HG03521 (cell line): ENCODE data around the gene GVQW3.

Source experiments
- ATAC-seq: cut with Tn5 transposase; IDR thresholded peaks from one replicate; pipeline ENCODE4 v1.9.1; 2021; ENCODE audit warnings: mild to moderate bottlenecking, moderate library complexity; ENCODE audit not compliant: unreplicated experiment

Gene GVQW3

DNA sequence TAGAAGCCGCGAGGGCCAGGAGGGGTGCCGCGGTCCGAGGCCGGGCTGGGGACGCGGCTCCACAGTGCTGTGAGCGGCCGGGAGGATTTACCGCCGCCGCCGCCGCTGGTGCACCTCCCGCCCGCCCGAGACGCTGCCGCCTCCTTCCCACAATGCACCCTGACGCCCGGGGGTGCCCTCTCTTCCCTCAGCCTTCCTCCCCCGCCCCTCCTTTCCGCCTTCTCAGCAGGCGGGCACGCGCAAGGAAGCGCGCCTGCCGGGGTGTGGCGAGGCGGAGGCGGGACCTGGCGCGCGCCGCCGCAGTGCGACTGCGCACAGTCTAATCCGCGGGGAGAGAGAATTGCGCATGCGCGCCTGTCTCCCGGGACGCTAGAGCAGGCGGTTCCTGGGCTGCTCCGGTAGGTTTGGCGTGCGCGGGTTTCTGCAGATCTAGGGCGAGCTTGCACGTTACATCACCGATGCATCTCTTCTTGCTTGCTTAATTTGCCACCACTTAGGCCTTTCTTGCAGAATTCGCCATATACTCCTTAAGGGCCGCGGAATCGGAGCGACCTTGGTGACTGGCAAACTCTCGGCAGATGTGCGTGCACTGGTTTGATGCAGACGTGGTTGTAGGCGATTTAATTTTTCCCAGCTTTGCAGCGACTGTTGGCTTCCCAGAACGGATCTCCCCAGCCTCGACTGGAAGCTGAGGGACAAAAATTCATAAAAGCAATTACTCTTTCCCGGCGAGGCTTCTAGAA lies at the start of gene GVQW3, which contains the start of gene THAP12:
Gene GVQW3 (plus strand): TSS at position 347 of the 743 bp plus-strand sequence. CDS start 506 bp downstream, outside the sequence.
Gene THAP12 (minus strand): TSS at position 156 of the 743 bp plus-strand sequence. CDS start 296 bp downstream, outside the sequence.
- ATAC-seq: peak; percentile 77

GRCh38 chr11:76334826-76335389 lies 46.2 kb upstream of the GVQW3 start:
- ATAC-seq: no peak

DNA sequence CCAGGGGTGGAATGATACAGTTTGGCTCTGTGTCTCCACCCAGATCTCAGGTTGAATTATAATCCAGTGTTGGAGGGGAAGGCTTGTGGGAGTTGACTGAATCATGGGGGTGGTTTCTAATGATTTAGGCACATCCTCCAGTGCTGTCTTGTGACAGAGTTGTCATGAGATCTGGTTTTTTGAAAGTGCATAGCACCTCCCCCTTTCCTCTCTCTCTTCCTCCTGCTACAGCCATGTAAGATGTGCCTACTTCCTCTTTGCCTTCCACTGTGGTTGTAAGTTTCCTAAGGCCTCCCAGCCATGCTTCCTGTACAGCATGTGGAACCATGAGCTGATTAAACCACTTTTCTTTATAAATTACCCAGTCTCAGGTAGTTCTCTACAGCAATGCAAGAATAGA lies 45.3 kb upstream of the GVQW3 start:
- no peak for ATAC-seq

- ATAC-seq: no peak
These were observed 44.5 kb upstream of the GVQW3 start for GRCh38 chr11:76336597-76336996.

GRCh38 chr11:76337469-76337868 lies 43.7 kb upstream of the GVQW3 start:
- no peak for ATAC-seq

DNA sequence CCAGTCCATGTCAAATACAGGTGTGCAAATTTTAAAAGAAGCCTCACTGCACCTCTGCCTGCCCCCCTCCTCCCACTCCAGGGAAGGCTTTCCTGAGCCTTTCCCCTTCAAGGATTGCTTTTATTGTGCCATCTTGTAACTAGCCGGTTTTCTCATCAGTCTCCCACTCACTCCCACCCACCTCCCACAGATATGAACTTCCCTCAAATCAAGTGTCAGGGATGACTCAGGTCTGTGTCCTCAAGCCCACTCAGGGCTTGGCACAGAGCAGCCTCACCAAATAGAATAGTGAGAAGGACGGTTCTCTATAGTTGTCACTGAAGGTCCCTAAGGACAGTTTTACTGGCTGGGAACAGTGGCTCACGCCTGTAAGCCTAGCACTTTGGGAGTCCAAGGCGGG lies 43.2 kb upstream of the GVQW3 start:
- ATAC-seq: no peak

- ATAC-seq: no peak
These were observed 41.9 kb upstream of the GVQW3 start for GRCh38 chr11:76339221-76339620.

DNA sequence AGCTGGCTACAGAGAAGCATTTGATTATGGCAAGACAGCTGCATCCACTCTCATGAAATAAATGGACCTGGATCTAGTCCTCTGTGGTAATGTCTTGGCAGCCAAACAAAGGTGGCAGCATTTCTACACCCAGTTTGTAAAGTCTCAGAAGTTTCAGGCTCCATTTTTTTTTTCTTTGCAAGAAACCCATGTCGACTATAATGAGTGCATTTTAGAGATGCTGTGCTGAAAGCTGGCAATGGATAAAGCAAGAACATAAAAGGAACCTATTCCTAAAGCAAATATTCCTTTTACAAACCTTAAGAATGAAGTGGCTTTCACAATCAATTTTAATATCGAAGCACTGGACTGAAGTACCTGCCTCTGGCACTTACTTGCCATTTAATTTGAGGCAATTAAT lies 33.7 kb upstream of the GVQW3 start:
- ATAC-seq: no peak

DNA sequence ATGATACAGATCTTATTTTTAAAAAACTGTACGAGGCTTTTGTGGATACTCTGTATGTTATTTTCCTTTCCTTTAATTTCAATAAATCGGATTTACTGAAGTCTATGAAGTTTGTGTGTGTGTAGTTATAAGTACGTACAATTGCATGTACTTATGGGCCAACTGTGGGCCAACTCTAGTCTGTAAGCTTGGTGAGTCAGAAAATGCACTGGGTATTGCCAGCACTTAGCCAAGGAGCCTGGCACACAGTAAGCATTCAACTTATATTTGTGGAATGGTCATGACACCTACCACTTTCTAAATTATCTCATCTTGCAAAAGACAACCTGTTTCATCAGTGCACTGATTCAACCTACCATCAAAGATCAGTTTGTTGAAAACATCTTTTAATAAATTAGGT lies 32.8 kb upstream of the GVQW3 start:
- ATAC-seq: no peak

- no peak for ATAC-seq
These were observed 26.0 kb upstream of the GVQW3 start for GRCh38 chr11:76355172-76355571.

- no peak for ATAC-seq
These were observed 19.7 kb upstream of the GVQW3 start for GRCh38 chr11:76361374-76361773.

DNA sequence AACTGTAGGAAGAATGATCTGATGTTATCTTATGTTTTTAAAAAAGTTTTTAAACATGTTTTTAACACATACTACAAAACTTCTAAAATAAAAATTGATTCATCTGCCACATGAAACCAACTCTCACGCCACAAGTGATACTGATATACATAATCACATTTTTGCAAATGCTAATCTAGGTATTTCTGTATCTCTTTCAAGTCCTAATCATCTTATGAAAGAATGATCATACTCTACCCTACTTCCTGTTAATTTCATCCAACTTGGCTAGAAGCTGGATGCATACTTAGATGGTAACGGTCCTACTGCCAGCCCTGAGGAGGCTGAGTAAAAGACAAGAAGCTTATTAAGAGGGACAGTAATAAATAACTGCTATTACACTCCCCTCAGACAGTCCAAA lies 19.3 kb upstream of the GVQW3 start:
- ATAC-seq: no peak

GRCh38 chr11:76362716-76363115 lies 18.4 kb upstream of the GVQW3 start:
- ATAC-seq: no peak

DNA sequence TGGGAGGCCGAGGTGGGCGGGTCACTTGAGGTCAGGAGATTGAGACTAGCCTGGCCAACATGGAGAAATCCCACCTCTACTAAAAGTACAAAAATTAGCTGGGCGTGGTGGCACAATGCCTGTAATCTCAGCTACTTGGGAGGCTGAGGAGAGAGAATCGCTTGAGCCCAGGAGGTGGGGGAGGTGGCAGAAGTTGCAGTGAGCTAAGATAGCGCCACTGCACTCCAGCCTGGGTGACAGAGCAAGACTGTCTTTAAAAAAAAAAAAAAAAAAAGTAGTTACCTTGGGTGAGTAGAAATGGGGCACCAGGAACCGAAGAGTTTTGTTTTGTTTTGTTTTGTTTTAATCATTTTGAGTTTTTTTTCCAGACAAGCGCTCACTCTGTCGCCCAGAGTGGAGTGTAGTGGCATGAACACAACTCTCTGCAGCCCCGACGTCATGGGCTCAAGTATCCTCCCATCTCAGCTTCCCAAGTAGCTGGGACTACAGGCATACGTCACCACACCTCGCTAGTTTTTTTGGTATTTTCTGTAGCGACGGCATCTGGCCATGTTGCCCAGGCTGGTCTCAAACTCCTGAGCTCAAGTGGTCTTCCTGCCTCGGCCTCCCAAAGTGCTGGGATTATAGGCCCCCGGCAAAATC lies 16.0 kb upstream of the GVQW3 start:
- ATAC-seq: no peak

GRCh38 chr11:76368490-76368889 lies 12.6 kb upstream of the GVQW3 start:
- ATAC-seq: no peak

GRCh38 chr11:76369406-76369805 lies 11.7 kb upstream of the GVQW3 start:
- no peak for ATAC-seq

DNA sequence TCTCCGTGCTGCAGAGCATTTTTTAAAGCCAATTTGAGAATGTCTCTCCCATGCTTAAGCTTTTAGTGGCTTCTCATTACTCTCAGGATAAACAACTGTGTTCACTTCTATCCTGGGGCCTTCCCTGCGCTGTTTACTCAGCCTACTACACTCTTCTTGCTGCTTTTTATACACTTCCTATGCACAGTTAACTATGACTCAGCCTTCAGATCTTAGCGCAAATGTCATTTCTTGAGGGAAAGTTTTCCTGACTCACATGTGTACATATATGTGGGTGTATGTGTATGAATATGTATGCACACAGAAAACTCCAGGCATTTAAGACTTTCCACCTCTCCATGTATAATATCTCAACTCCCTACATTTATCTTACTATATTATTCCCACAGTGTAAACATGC lies 10.0 kb upstream of the GVQW3 start:
- no peak for ATAC-seq

- no peak for ATAC-seq
These were observed 4.2 kb upstream of the GVQW3 start for GRCh38 chr11:76376746-76377558.

GRCh38 chr11:76379807-76380158 lies 1.3 kb upstream of the GVQW3 start:
- no peak for ATAC-seq

- no peak for ATAC-seq
These were observed 755 bp upstream of the GVQW3 start for GRCh38 chr11:76380159-76380976.

DNA sequence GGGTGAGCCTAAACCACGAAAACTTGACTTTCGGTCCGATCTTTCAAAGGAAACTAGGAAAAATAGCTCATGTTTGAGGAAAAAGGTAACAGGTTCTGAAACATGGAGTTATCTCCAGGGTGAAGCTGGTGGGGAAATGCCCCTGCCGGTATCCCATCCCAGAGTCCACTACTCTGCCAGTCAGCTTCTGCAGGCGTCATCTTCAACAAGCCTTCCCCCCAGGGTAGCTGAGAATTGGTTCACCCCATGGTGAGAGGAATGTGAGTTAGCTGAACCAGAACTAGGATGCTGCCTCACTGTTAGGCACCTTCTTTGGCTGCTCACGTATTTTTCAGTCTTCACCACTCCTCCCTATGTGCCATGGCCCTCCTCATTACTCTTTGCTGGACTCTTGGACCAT lies 1.1 kb downstream of the GVQW3 start:
- no peak for ATAC-seq
